MM.1S (cell line): ENCODE measurements around the gene TMEM176B.

Experiments used
- CTCF ChIP-seq: fragments of 300-600 bp; sonication (generic); IDR thresholded peaks from 2 replicates; pipeline ENCODE4 v1.5.1; 2016; ENCODE audit warnings: antibody characterized with exemption, low read length, mixed read lengths
- EZH2 ChIP-seq: fragments of 300-600 bp; sonication (generic); optimal IDR thresholded peaks from 2 replicates; pipeline ENCODE3; 2017; ENCODE audit warnings: low read depth, mild to moderate bottlenecking, antibody characterized with exemption, low read length, mixed read lengths

DNA sequence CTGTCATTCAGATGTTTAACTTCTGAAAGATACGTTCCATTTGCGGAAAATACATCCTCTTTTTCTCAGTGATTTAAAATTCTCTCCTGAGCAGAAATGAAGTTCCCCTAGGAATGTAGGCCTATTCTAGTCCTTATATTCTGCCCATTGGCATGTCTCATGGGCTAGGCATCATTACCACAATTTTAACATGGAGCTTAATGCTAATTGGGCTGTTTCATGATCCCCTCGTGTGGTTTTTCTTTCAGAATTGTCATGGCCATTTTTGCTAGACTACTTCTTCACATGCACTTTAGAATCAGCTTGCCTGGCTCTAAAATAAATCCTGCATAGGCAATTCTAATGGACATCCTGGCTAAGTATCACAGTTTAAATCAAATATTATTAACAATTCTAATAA lies 1.0 kb downstream of the TMEM176B start:
- TF ChIP-seq CTCF (no peak), EZH2 (no peak)
